Stimulated activated effector memory CD8-positive, alpha-beta T cell treated with anti-CD3 and anti-CD28 coated beads, Interleukin-12 subunit alpha, Interleukin-12 subunit beta, amount 100 ng/mL, for 72 hours (primary cell): ENCODE results near the gene ZNF438.

Experiments used
- ATAC-seq: fragments of 150-1000 bp; cut with Tn5 transposase; 2 replicates; pipeline ENCODE4 v1.10.0; 2021
- DNase-seq, 2 donors: peaks; one replicate each; pipeline ENCODE4 v3.0.0; 2021 to 2022; ENCODE audit warnings: low spot score in 2 of 2
- H3K27ac Mint-ChIP-seq: one replicate; pipeline ENCODE4 v1.8.0; 2022; ENCODE audit warnings: mild to moderate bottlenecking, mixed read lengths
- H3K36me3 Mint-ChIP-seq: one replicate; pipeline ENCODE4 v1.8.0; 2022; ENCODE audit warnings: mild to moderate bottlenecking, mixed read lengths
- H3K4me1 Mint-ChIP-seq: one replicate; pipeline ENCODE4 v1.8.0; 2022; ENCODE audit warnings: mixed read lengths
- H3K4me3 Mint-ChIP-seq: one replicate; pipeline ENCODE4 v1.8.0; 2022; ENCODE audit warnings: mild to moderate bottlenecking, mixed read lengths
- H3K9me3 Mint-ChIP-seq: one replicate; pipeline ENCODE4 v1.8.0; 2022; ENCODE audit warnings: mixed read lengths

Gene ZNF438

DNA sequence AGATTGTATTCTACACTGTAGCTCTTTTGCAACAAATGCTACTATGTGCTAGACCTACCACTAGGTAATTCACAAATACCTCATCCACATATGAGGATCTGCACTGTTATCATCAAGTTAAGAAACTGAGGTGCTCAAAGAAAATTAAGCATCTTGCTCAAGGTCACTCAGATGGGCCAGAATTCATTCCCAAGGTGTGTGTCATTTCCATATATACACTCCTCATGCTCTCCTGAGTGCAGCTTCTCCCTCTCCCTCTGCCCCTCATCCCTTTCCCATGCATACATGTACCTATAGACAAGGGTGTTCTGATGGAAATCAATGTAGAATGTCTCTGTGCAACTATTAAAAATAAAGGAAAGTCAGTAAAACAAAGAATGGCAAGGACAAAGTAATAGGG, 146.2 kb downstream of the ZNF438 start:
- Mint-ChIP-seq H3K9me3 (no peaks in the 10 kb centered on the region), H3K4me1 (no peaks in the 10 kb centered on the region), H3K4me3 (no peak overlapping the region), H3K27ac (no peak overlapping the region), H3K36me3 (no peaks in the 10 kb centered on the region)
- ATAC-seq (no peak), DNase-seq (no peak)

DNA sequence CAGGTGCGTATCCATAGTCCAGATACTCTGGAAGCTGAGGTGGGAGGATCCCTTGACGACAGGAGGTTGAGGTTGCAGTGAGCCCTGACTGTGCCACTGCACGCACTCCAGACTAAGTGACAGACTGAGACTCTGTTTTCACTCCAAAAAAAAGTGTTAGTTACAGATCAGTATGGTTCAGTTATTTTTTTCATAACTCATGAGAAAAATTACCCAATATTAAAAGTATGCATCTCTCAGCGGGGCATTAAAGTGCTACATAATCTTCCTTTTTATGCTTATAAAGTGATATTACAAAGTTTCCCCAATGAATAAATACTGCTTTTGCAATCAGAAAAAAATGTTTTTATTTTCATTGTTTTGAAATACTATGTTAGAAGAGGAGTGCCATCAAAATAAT, 147.9 kb downstream of the ZNF438 start:
- DNase-seq: no peak
- H3K4me3 Mint-ChIP-seq: no peak overlapping the region
- no peaks in the 10 kb centered on the region for H3K4me1 Mint-ChIP-seq
- no peak overlapping the region for H3K27ac Mint-ChIP-seq
- H3K36me3 Mint-ChIP-seq: no peaks in the 10 kb centered on the region
- ATAC-seq: no peak
- H3K9me3 Mint-ChIP-seq: no peaks in the 10 kb centered on the region

DNA sequence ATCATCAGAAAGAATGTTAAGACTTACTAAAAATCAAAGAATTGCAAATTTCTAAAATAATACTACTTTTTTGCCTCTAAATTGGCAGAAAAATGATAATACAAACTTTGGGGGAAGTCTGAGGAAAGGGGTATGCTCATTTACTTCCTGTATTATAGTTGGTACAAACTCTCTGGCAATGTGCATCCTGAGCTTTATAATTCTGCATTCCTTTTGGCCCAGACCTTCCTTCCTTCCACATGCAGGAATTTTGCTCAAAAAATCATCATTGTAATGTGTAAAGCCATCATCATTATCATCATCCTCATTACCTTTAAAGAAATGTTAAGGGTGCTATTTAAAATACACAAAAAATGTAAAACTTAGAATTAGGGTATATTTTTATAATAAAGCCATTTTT, 148.5 kb downstream of the ZNF438 start:
- DNase-seq: no peak
- Mint-ChIP-seq H3K36me3 (no peaks in the 10 kb centered on the region), H3K9me3 (no peaks in the 10 kb centered on the region), H3K4me3 (no peak overlapping the region), H3K27ac (no peak overlapping the region), H3K4me1 (no peaks in the 10 kb centered on the region)
- no peak for ATAC-seq

DNA sequence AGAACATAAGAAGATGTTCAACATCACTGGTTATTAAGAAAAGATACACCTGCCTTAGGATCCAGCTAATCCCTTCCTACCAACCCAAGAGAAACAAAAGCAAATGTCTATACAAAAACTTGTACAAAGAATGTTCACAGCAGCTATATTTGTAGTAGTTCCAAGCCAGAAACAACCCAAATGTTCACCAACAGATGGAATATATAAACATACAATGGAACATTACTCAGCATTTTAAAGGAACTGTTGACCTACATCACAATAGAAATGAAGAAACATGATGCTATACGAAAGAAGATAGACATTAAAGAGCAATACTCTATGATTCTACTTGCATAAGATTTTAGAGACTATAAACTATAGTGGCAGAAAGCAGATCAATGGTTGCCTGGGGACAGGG, 149.4 kb downstream of the ZNF438 start:
- DNase-seq: no peak
- H3K9me3 Mint-ChIP-seq: no peaks in the 10 kb centered on the region
- no peaks in the 10 kb centered on the region for H3K36me3 Mint-ChIP-seq

DNA sequence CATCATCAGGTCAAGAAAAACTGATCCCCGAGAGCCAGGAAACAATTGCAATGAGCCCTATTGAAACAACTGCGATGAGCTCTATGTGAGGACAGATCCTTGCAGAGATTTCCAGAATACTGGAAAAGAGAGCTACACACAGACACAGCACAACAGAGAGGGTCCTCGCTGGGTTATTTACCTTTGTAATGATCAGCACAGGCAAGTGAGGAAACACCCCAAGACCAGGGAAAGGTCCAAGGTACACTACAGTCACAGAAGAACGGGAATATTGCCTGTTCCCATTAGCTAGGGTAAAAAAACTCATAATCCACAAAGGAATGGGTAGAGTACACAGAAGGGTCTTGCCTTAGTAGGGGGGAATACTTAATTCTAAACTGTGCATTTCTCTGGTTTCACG, 152.7 kb downstream of the ZNF438 start:
- ATAC-seq: no peak
- no peak for DNase-seq
- Mint-ChIP-seq H3K27ac (no peak overlapping the region), H3K9me3 (no peaks in the 10 kb centered on the region), H3K36me3 (no peaks in the 10 kb centered on the region), H3K4me3 (no peak overlapping the region), H3K4me1 (no peaks in the 10 kb centered on the region)

More for the DNA sequence above, 149.4 kb downstream of the ZNF438 start:
- H3K4me1 Mint-ChIP-seq: no peaks in the 10 kb centered on the region
- no peak overlapping the region for H3K4me3 Mint-ChIP-seq
- H3K27ac Mint-ChIP-seq: no peak overlapping the region
- ATAC-seq: no peak

DNA sequence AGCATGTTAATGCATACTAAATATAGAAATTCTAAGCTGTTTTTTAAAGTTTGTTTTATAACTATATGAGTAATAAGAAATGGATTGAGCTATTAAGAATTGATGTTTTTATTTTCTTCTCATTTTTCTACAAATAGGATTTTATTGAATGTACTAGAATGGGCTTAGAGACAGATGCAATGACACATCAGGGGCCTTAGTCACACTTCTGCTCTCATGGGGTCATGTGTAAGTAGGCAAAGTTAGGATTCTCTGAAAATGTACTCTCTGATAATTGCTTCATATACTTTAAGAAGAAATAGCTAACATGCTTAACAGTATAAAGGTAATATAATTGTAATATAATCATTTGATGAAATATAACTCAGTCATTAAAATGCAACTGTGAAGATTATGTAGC, 154.6 kb downstream of the ZNF438 start:
- Mint-ChIP-seq H3K4me3 (no peak overlapping the region), H3K27ac (no peak overlapping the region), H3K9me3 (no peaks in the 10 kb centered on the region), H3K4me1 (no peaks in the 10 kb centered on the region), H3K36me3 (no peaks in the 10 kb centered on the region)
- ATAC-seq (no peak), DNase-seq (no peak)

DNA sequence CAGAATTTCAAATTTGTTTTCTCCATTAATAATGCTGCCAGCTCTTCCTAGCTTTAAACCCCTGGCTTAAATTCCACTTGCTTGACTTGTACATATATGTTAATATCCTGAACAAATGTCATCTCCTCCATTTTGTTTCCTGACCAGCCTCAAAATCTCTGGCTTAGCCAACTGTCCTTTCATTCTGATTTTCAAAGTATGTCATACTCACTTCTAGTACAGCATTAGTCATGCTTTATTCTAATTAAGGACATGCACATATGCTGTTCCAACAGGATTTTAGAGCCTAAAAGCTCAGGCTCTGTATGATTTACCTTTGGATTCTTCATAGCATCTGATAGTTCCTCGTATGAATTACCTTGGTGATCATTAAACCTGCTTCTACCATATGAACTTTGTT, 158.3 kb downstream of the ZNF438 start:
- DNase-seq: no peak
- ATAC-seq: no peak
- no peaks in the 10 kb centered on the region for H3K9me3 Mint-ChIP-seq
- no peaks in the 10 kb centered on the region for H3K36me3 Mint-ChIP-seq
- no peak overlapping the region for H3K4me3 Mint-ChIP-seq
- no peaks in the 10 kb centered on the region for H3K4me1 Mint-ChIP-seq
- no peak overlapping the region for H3K27ac Mint-ChIP-seq

DNA sequence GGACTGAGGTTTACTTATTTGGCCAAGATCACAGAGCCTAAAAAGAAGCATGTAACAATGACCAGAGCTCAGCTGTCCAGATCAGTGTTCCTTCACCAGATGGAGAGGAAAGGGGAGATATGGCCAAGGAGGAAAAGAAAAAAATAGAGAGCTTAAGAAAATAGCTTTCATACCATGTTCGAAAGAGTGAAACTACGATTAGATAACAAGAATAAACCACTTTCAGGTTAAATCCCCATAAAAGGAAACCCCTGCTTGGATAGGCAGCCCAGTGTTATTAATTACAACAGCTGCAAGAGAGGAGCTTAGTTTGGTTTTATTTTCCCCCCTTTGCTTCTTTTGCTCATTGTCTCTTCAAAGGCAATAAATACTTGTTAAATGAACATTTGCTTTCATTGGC, 160.8 kb downstream of the ZNF438 start:
- DNase-seq: no peak
- Mint-ChIP-seq H3K36me3 (no peaks in the 10 kb centered on the region), H3K4me3 (no peak overlapping the region), H3K9me3 (no peaks in the 10 kb centered on the region), H3K4me1 (no peaks in the 10 kb centered on the region), H3K27ac (no peak overlapping the region)
- ATAC-seq: no peak

DNA sequence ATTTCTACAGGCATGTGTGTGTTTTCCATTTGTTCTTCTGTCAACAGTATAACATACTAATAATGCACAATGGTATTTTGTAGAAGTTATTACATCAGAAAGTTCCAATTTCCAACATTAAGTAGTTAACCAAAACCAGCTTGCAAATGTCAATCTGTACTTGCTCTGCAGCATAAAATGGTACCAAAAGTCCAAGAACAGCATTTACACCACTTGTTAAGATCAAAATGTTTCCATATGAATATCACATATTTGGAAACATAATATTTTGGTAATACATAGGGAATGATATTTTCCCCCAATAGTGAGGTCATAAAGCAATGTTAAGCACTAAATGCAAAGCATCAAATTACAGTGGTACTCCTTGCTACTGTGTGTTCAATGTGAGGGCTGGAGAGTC, 162.1 kb downstream of the ZNF438 start:
- no peak overlapping the region for H3K27ac Mint-ChIP-seq
- DNase-seq: no peak
- ATAC-seq: no peak
- no peaks in the 10 kb centered on the region for H3K4me1 Mint-ChIP-seq
- no peak overlapping the region for H3K4me3 Mint-ChIP-seq
- H3K9me3 Mint-ChIP-seq: no peaks in the 10 kb centered on the region
- no peaks in the 10 kb centered on the region for H3K36me3 Mint-ChIP-seq

DNA sequence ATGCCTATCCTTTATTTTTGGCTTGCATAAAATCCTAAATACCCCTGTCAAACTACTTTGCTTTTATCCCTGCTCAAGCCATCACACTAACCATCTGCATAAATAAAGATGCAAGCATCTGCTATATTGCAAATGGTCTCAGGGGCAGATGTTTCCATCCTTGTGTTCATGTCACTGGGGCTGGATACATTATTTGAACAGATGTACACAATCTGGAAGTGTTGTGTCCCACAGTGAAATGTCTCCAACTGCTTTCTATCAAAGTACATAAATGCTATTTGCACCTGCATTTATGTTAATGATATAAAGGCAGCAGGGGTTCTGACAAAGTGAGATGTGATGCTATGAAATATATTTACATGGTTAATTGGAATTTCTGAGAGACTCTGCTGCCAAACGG, 163.1 kb downstream of the ZNF438 start:
- Mint-ChIP-seq H3K36me3 (no peaks in the 10 kb centered on the region), H3K4me3 (no peak overlapping the region), H3K9me3 (no peaks in the 10 kb centered on the region), H3K4me1 (no peaks in the 10 kb centered on the region), H3K27ac (no peak overlapping the region)
- ATAC-seq (no peak), DNase-seq (no peak)

DNA sequence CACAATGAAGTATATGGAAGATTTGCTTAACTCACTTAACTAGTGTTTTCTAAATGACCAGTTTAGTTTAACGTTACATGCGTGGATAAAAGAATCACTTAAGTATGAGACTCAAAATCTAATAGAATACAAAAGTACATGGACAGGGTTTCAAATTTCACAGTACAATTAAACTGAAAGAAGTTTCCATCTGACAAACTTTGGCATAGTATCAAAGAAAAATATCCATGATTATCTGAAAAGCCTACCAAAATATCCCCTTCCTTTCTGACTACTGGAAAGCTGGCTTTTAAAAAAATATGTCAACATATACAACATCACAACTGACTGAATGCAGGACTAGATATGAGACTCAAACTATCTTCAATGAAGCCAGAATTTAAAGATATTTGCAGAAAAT, 164.8 kb downstream of the ZNF438 start:
- H3K36me3 Mint-ChIP-seq: no peaks in the 10 kb centered on the region
- H3K27ac Mint-ChIP-seq: no peak overlapping the region
- H3K9me3 Mint-ChIP-seq: no peaks in the 10 kb centered on the region
- H3K4me1 Mint-ChIP-seq: no peaks in the 10 kb centered on the region
- H3K4me3 Mint-ChIP-seq: no peak overlapping the region
- no peak for DNase-seq
- ATAC-seq: no peak

DNA sequence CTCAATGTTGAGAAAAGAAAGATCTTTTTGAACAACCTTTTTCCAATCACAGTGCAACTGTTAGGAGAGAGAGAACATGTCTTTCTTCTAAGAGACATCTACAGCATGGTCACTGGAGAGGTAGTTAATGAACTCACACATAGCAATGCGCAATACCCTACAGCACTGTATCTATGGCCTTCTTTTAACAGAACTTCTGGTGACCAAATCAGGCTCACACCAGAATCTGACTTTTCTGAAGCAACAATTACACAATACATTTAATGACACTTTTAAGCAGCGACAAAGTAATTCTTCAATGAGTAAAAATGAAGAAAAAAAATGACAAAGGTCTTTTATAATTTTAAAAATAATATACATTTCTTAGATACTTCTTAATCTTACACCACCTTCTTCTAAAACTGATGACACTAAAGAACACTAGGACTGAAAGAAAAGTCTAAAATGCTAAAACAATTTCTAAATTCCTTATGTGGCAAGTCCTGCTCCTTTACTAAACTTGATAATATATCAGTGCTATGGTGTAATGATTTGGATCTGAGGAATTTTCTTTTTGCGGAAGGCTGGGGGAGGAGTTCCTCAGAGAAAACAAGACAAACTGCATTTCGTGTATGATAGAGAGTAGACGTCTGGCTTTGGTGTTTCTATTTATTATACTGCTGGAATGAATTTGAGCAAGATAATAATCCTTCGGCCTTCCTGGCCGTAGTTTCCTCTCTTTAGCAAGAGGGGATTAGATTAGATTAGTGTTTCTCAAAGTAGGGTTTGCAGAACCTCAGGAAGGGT, 166.3 kb downstream of the ZNF438 start:
- Mint-ChIP-seq H3K36me3 (no peaks in the 10 kb centered on the region), H3K27ac (no peak overlapping the region), H3K4me3 (no peak overlapping the region), H3K4me1 (no peaks in the 10 kb centered on the region), H3K9me3 (no peaks in the 10 kb centered on the region)
- DNase-seq: no peak
- ATAC-seq: no peak

DNA sequence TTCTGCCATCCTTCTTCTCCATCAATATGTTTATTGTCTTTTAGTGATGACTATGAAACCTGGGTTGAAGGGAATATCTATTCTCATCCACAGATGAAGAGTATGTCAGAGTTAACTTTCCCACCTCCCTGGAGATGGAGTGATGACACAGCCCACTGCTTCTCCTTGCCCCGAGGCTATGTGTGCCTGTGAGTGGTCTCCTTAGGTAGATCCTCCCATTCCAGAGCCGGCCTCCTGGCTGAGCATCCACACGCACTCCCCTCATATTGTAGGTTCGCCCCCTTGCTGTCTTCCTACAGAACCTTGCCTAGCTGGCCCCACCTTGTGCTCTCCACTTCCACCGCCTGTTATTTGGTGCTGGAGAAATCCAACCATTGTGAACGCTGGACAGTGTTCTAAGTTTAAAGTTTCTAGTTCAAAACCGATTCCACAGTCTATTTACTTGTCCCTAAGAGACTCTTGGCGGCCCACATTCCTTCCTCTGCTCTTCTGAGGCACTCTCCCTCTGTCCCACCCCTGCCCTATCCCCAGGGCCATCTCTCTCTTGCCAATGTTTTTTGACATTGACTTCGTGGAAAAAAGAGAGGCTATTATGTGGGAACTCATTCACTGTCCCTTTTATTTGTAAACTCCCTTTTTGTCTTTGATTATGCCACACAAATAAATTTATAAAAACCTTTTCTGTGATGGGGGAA, 168.0 kb downstream of the ZNF438 start:
- Mint-ChIP-seq H3K9me3 (no peaks in the 10 kb centered on the region), H3K4me1 (no peaks in the 10 kb centered on the region), H3K27ac (no peak overlapping the region), H3K4me3 (no peak overlapping the region), H3K36me3 (no peaks in the 10 kb centered on the region)
- ATAC-seq: no peak
- DNase-seq: no peak

DNA sequence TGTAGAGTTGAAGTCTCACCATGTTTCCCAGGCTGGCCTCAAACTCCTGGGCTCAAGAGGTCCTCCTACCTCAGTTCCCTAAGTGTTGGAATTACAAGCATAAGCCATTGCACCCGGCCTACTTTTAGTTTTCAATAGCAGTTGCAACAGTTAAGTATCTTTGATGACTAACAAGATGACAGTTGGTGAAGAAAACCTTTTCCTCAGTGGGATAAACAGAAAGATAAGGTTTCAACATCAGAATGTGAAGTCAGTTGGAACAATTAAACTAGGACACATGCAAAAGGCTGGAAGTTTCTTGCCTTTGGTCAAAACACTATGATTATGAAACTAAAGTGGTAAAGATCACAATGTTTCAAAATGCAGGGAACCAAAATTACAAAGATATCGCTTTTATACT, 169.2 kb downstream of the ZNF438 start:
- Mint-ChIP-seq H3K4me3 (no peak overlapping the region), H3K36me3 (no peaks in the 10 kb centered on the region), H3K9me3 (no peaks in the 10 kb centered on the region), H3K4me1 (no peaks in the 10 kb centered on the region), H3K27ac (no peak overlapping the region)
- no peak for ATAC-seq
- no peak for DNase-seq

DNA sequence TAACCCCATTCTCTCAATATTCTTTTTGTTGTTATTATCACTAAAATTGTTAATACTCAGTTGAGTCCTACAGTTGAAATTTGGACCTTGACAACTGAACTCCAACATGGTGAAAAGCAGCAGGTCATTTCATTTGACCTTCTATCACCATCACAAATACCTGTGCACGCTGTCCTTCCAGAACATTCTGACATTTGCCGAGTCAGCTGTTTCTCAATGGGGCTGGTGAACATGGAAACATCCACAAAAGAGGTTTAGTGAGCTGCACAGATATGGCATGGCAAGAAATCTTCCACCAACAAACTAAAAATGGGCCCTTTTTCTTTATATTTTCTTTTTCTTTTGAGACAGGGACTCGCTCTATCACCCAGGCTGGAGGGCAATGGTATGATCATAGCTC, 169.7 kb downstream of the ZNF438 start:
- Mint-ChIP-seq H3K27ac (no peak overlapping the region), H3K9me3 (no peaks in the 10 kb centered on the region), H3K4me3 (no peak overlapping the region), H3K4me1 (no peaks in the 10 kb centered on the region), H3K36me3 (no peaks in the 10 kb centered on the region)
- no peak for DNase-seq
- no peak for ATAC-seq

DNA sequence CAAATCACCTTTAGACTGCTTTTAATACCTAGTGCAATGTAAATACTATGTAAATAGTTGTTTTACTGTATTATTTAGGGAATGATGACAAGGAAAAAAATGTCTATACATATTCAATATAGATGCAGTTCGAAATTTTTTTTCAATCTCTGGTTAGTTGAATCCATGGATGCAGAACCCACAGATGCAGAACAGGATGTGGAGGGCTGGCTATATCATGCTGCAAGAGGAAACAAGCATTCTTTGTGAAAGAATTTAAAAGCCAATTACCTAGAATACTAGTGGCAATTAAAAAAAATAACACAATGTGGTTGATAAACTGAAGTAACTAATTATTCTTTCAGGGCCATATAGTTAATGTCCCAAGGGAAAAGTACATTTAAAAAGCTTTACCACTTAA, 170.4 kb downstream of the ZNF438 start:
- no peaks in the 10 kb centered on the region for H3K36me3 Mint-ChIP-seq
- no peaks in the 10 kb centered on the region for H3K9me3 Mint-ChIP-seq
- no peak overlapping the region for H3K4me3 Mint-ChIP-seq
- DNase-seq (no peak), ATAC-seq (no peak)
- H3K27ac Mint-ChIP-seq: no peak overlapping the region
- H3K4me1 Mint-ChIP-seq: no peaks in the 10 kb centered on the region
